Measurements from ENCODE around the gene ACTR8.

GRCh38 chr3:53891497-53892285 lies 9.7 kb upstream of the ACTR8 start, which contains the start of gene SELENOK:
- TF ChIP-seq EZH2phosphoT487 (IDR thresholded peaks at IDR 0.05; ENCODE audit: insufficient read depth, low read depth) (no peak), EZH2 (IDR thresholded peaks at IDR 0.05; ENCODE audit: insufficient read depth, poor library complexity, severe bottlenecking) (no peak)

Data from GM23248 (cell line).